CD4-positive, alpha-beta memory T cell (primary cell): ENCODE results near the gene FZR1. TPM values are rescaled to one million over a fixed set of nuclear protein-coding genes. Genes with fewer than 3 reads are reported as not detected.
A peak's percentile ranks its signal among the peaks of the same experiment; 100 is the strongest.

Source experiments
- CTCF ChIA-PET: fragments of 350-600 bp; sonication (Branson Sonifier 250); formaldehyde crosslinking; loops from one replicate; lab custom pipeline; 2021; ENCODE audit warnings: inconsistent platforms; ENCODE audit not compliant: partially characterized antibody; lab: Charles Lee
- POLR2A ChIA-PET: fragments of 350-600 bp; sonication (Branson Sonifier 250); formaldehyde crosslinking; loops from one replicate; lab custom pipeline; 2021; ENCODE audit not compliant: partially characterized antibody; lab: Charles Lee
- DNase-seq, 5 donors: peaks; one replicate each; pipeline versions ENCODE4 v3.0.0 to v3.0.0-alpha.2; 2020 to 2022; ENCODE audit warnings: mixed read lengths in 1 of 5
- H3K27ac ChIP-seq: one replicate; pipeline ENCODE4 v1.7.0; 2013; ENCODE audit warnings: low read depth, low read length
- H3K27me3 ChIP-seq: 2 replicates; pipeline ENCODE4 v1.7.0; 2013; ENCODE audit warnings: mild to moderate bottlenecking, low read length, moderate library complexity; ENCODE audit not compliant: insufficient read depth
- H3K36me3 ChIP-seq: 2 replicates; pipeline ENCODE4 v1.7.0; 2013; ENCODE audit warnings: mild to moderate bottlenecking, low read length, moderate library complexity; ENCODE audit not compliant: insufficient read depth
- H3K4me1 ChIP-seq: 2 replicates; pipeline ENCODE4 v1.7.0; 2013; ENCODE audit warnings: mild to moderate bottlenecking, low read length, moderate library complexity; ENCODE audit not compliant: insufficient read depth
- H3K4me3 ChIP-seq, 2 donors: one replicate each; pipeline ENCODE4 v1.7.0; 2013; ENCODE audit warnings: low read length in 2 of 2, mild to moderate bottlenecking in 1 of 2
- H3K9me3 ChIP-seq, 2 donors: one replicate each; pipeline ENCODE4 v1.7.0; 2013; ENCODE audit warnings: low read length in 2 of 2, control low read depth in 1 of 2; ENCODE audit not compliant: control insufficient read depth in 1 of 2
- H3K27ac Mint-ChIP-seq, 7 donors: one replicate each; pipeline ENCODE4 v1.8.0; 2020 to 2021; ENCODE audit warnings: mixed read lengths in 7 of 7, mild to moderate bottlenecking in 6 of 7, inconsistent platforms in 3 of 7, moderate library complexity in 3 of 7
- H3K27me3 Mint-ChIP-seq, 2 donors: one replicate each; pipeline ENCODE4 v1.8.0; 2020 to 2021; ENCODE audit warnings: mixed read lengths in 2 of 2
- H3K36me3 Mint-ChIP-seq, 2 donors: one replicate each; pipeline ENCODE4 v1.8.0; 2020 to 2021; ENCODE audit warnings: mixed read lengths in 2 of 2, inconsistent platforms in 1 of 2, mild to moderate bottlenecking in 1 of 2
- H3K4me1 Mint-ChIP-seq, 4 donors: one replicate each; pipeline ENCODE4 v1.8.0; 2020 to 2021; ENCODE audit warnings: mixed read lengths in 4 of 4, mild to moderate bottlenecking in 1 of 4
- H3K4me3 Mint-ChIP-seq, 8 donors: one replicate each; pipeline ENCODE4 v1.8.0; 2020 to 2021; ENCODE audit warnings: mixed read lengths in 8 of 8, mild to moderate bottlenecking in 7 of 8, moderate library complexity in 6 of 8, inconsistent platforms in 3 of 8
- H3K9me3 Mint-ChIP-seq, 8 donors: one replicate each; pipeline ENCODE4 v1.8.0; 2020 to 2021; ENCODE audit warnings: mixed read lengths in 8 of 8, mild to moderate bottlenecking in 5 of 8, inconsistent platforms in 3 of 8, moderate library complexity in 1 of 8
- intact Hi-C: fragments of 100-400 bp; cut with micrococcal nuclease; formaldehyde crosslinking; loops from one replicate; pipeline ENCODE4 v1.15.1; 2023
- polyA plus RNA-seq, 2 donors: library from polyadenylated mRNA; unstranded; fragments of 300-500 nt; fragmentation: Illumina TruSeq; gene quantifications; one replicate each; pipeline ENCODE4 v1.2.3, GENCODE V29; 2021
- total RNA-seq, 2 experiments: library from RNA; stranded (reverse); gene quantifications; one replicate each; pipeline ENCODE4 v1.2.3, GENCODE V29; 2021

Gene FZR1
- total and polyA plus RNA-seq, 4 experiments from 2014 or later, result 7.1 to 73.7 (median 44.7) TPM

- no peaks in the 10 kb centered on the region for H3K36me3 Mint-ChIP-seq
- Histone ChIP-seq H3K9me3 (no peaks in the 10 kb centered on the region), H3K27ac (no peak overlapping the region), H3K36me3 (no peaks in the 10 kb centered on the region), H3K27me3 (no peaks in the 10 kb centered on the region), H3K4me1 (peaks cover 15% of the 10 kb centered on the region), H3K4me3 (no peak overlapping the region)
- H3K27ac Mint-ChIP-seq, result peak overlapping the region in 1 of 7 donors; percentile 18
- intact Hi-C loops, result no loop called here
- POLR2A ChIA-PET, result interaction anchor here (1.1 to 1.4 kb wide), 2 partner anchors 21 to 451 kb away, joined by 4 to 6 read pairs; partner anchors contain the start of gene DOHH
- peak; percentile 29 to 58 (median 35) for DNase-seq
- no peak overlapping the region for H3K4me3 Mint-ChIP-seq
- H3K27me3 Mint-ChIP-seq, result no peaks in the 10 kb centered on the region
- H3K9me3 Mint-ChIP-seq, result peaks cover 0 to 1% (median 0%) of the 10 kb centered on the region in 8 donors
- peaks cover 4 to 17% (median 11%) of the 10 kb centered on the region in 4 donors for H3K4me1 Mint-ChIP-seq
- CTCF ChIA-PET, result interaction anchor here (0.7 to 2.1 kb wide), 3 partner anchors 67 to 174 kb away, joined by 3 to 7 read pairs (median 3); no protein-coding TSS in a partner anchor
Observed at GRCh38 chr19:3479834-3480215, 26.3 kb upstream of the FZR1 start.

GRCh38 chr19:3480383-3481091, 25.6 kb upstream of the FZR1 start, which contains the start of gene SMIM24:
TSS of gene SMIM24 (minus strand) at chr19:3480525. CDS start at chr19:3480463, 62 bp downstream.
- Histone ChIP-seq H3K9me3 (no peaks in the 10 kb centered on the region), H3K4me3 (no peak within 1 kb of the TSS), H3K27me3 (no peaks in the 10 kb centered on the region), H3K4me1 (peaks cover 15% of the 10 kb centered on the region), H3K27ac (no peak within 1 kb of the TSS), H3K36me3 (no peaks in the 10 kb centered on the region)
- no peak for DNase-seq
- Mint-ChIP-seq H3K36me3 (no peaks in the 10 kb centered on the region), H3K27ac (peak within 1 kb of the TSS in 2 of 7 donors; percentile 18 to 66), H3K27me3 (peaks cover 0 to 2% of the 10 kb centered on the region in 2 donors), H3K4me1 (peaks cover 4 to 17% (median 11%) of the 10 kb centered on the region in 4 donors), H3K9me3 (peaks cover 0 to 1% (median 0%) of the 10 kb centered on the region in 8 donors), H3K4me3 (no peak within 1 kb of the TSS)
- intact Hi-C loops, result no loop called here
- POLR2A ChIA-PET, result no interaction called here
- CTCF ChIA-PET, result no interaction called here

GRCh38 chr19:3481241-3482090, 24.6 kb upstream of the FZR1 start:
- no peaks in the 10 kb centered on the region for H3K36me3 Mint-ChIP-seq
- DNase-seq, result no peak
- Histone ChIP-seq H3K36me3 (no peaks in the 10 kb centered on the region), H3K9me3 (no peaks in the 10 kb centered on the region), H3K4me1 (peaks cover 15% of the 10 kb centered on the region), H3K27ac (no peak overlapping the region), H3K27me3 (no peaks in the 10 kb centered on the region), H3K4me3 (no peak overlapping the region)
- peaks cover 0 to 1% (median 0%) of the 10 kb centered on the region in 8 donors for H3K9me3 Mint-ChIP-seq
- ChIA-PET POLR2A (no interaction called here), CTCF (no interaction called here)
- H3K27me3 Mint-ChIP-seq, result peaks cover 0 to 2% of the 10 kb centered on the region in 2 donors
- H3K4me3 Mint-ChIP-seq, result no peak overlapping the region
- H3K27ac Mint-ChIP-seq, result no peak overlapping the region
- H3K4me1 Mint-ChIP-seq, result peaks cover 4 to 17% (median 11%) of the 10 kb centered on the region in 4 donors
- intact Hi-C loops, result no loop called here

GRCh38 chr19:3482507-3483225, 23.4 kb upstream of the FZR1 start:
- H3K9me3 Mint-ChIP-seq, result peaks cover 0 to 1% (median 0%) of the 10 kb centered on the region in 8 donors
- CTCF ChIA-PET, result interaction anchor here (1.5 kb wide), 1 partner anchor 178 kb away, joined by 5 read pairs; no protein-coding TSS in a partner anchor
- H3K27me3 ChIP-seq, result no peaks in the 10 kb centered on the region

GRCh38 chr19:3483226-3483628, 22.9 kb upstream of the FZR1 start, which contains the start of gene SMIM44:
TSS of gene SMIM44 (minus strand) at chr19:3483441. CDS start at chr19:3483403, 38 bp downstream.
- Histone ChIP-seq H3K9me3 (no peaks in the 10 kb centered on the region), H3K36me3 (no peaks in the 10 kb centered on the region), H3K27me3 (no peaks in the 10 kb centered on the region), H3K27ac (no peak within 1 kb of the TSS), H3K4me3 (no peak within 1 kb of the TSS), H3K4me1 (peaks cover 14% of the 10 kb centered on the region)
- Mint-ChIP-seq H3K9me3 (no peaks in the 10 kb centered on the region), H3K4me3 (no peak within 1 kb of the TSS), H3K27me3 (peaks cover 0 to 2% of the 10 kb centered on the region in 2 donors), H3K4me1 (peaks cover 2 to 12% (median 7%) of the 10 kb centered on the region in 4 donors), H3K27ac (peak within 1 kb of the TSS in 1 of 7 donors; percentile 48), H3K36me3 (peaks cover 2 to 4% of the 10 kb centered on the region in 2 donors)
- intact Hi-C loops, result no loop called here
- ChIA-PET CTCF (interaction anchor here (0.8 to 4.0 kb wide), 4 partner anchors 10 to 179 kb away, joined by 3 to 39 read pairs (median 6); partner anchors contain the start of gene DOHH), POLR2A (interaction anchor here (1.8 kb wide), 1 partner anchor 17 kb away, joined by 4 read pairs; the partner anchor contains the start of gene DOHH)
- no peak for DNase-seq

More at GRCh38 chr19:3482507-3483225, 23.4 kb upstream of the FZR1 start:
- no peak overlapping the region for H3K27ac Mint-ChIP-seq
- no peak for DNase-seq
- no peaks in the 10 kb centered on the region for H3K36me3 Mint-ChIP-seq
- H3K9me3 ChIP-seq, result no peaks in the 10 kb centered on the region
- H3K27ac ChIP-seq, result no peak overlapping the region
- peaks cover 0 to 2% of the 10 kb centered on the region in 2 donors for H3K27me3 Mint-ChIP-seq
- H3K4me3 ChIP-seq, result no peak overlapping the region
- intact Hi-C loops, result no loop called here
- POLR2A ChIA-PET, result interaction anchor here (1.8 kb wide), 1 partner anchor 18 kb away, joined by 4 read pairs; the partner anchor contains the start of gene DOHH
- no peaks in the 10 kb centered on the region for H3K36me3 ChIP-seq
- no peak overlapping the region for H3K4me3 Mint-ChIP-seq
- peaks cover 15% of the 10 kb centered on the region for H3K4me1 ChIP-seq
- peaks cover 4 to 17% (median 11%) of the 10 kb centered on the region in 4 donors for H3K4me1 Mint-ChIP-seq

- intact Hi-C loops, result no loop called here
- H3K36me3 ChIP-seq, result peaks cover 14% of the 10 kb centered on the region
- Mint-ChIP-seq H3K27me3 (no peaks in the 10 kb centered on the region), H3K9me3 (no peaks in the 10 kb centered on the region), H3K4me1 (peaks cover 0 to 4% (median 0%) of the 10 kb centered on the region in 4 donors), H3K4me3 (no peak overlapping the region), H3K27ac (no peak overlapping the region), H3K36me3 (peaks cover 11 to 30% of the 10 kb centered on the region in 2 donors)
- ChIA-PET POLR2A (interaction anchor here (0.6 to 2.5 kb wide), 2 partner anchors 9 to 10 kb away, joined by 3 to 7 read pairs; partner anchors contain the start of gene DOHH), CTCF (interaction anchor here (1.0 to 2.1 kb wide), 2 partner anchors 10 to 163 kb away, joined by 3 to 7 read pairs; partner anchors contain the start of gene DOHH)
- no peak overlapping the region for H3K4me3 ChIP-seq
- H3K9me3 ChIP-seq, result no peaks in the 10 kb centered on the region
- no peak overlapping the region for H3K27ac ChIP-seq
- H3K4me1 ChIP-seq, result peaks cover 10% of the 10 kb centered on the region
- no peak for DNase-seq
- no peaks in the 10 kb centered on the region for H3K27me3 ChIP-seq
Observed at GRCh38 chr19:3491396-3492119, 14.6 kb upstream of the FZR1 start.
